Islet of Langerhans (tissue), 1 donor: ENCODE measurements around the gene FAM107B.
A peak's percentile ranks its signal among the peaks of the same experiment; 100 is the strongest.

Experiments used
- FAIRE-seq: peaks from one replicate; lab custom pipeline; 2011; peaks lifted over from hg19 to GRCh38; lab: Jason Lieb, UNC

FAM107B gene

GRCh38 chr10:14578060-14578952, 196.4 kb downstream of the FAM107B start:
- no peak for FAIRE-seq

GRCh38 chr10:14574885-14575284, 199.8 kb downstream of the FAM107B start:
- FAIRE-seq, result no peak

GRCh38 chr10:14574291-14574690, 200.4 kb downstream of the FAM107B start:
- FAIRE-seq, result no peak

- FAIRE-seq, result no peak
These were observed 200.9 kb downstream of the FAM107B start for GRCh38 chr10:14573666-14574261.

GRCh38 chr10:14572811-14573210, 201.9 kb downstream of the FAM107B start:
- no peak for FAIRE-seq

DNA sequence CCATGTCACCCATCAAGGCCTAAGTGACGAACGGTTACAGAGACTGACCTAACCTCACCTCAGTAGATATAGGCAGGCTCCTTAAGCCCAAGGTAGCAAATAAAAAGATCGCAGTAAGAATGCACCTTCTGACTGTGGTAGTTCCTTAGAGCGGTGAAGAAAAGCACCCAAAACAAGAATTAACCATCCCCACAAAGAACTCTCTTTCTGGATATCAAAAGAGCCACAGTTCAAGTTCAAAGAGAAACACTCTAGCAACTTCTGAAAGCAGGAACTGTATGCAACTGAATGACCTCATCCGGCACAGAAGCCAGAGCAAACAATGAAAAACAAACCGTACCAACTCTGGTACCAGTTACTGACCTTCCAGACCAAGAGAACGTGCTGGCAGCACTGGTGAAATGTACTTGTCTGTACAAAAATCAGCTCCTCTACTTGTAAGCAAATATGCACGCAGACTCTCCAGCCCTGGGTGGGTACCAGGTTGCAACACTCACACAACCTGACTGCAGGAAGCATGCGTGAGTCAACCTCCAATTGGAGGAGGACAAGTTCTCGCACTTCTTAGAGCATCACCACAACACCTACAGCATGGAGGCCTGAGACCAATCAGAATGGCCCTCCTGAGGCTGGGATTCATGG, 202.7 kb downstream of the FAM107B start:
- peak; percentile 84 for FAIRE-seq

GRCh38 chr10:14570800-14571199, 203.9 kb downstream of the FAM107B start:
- FAIRE-seq, result no peak

- FAIRE-seq, result no peak
These were observed 205.2 kb downstream of the FAM107B start for GRCh38 chr10:14569274-14570060.

GRCh38 chr10:14567421-14567820, 207.3 kb downstream of the FAM107B start:
- FAIRE-seq, result no peak

- FAIRE-seq, result no peak
These were observed 208.2 kb downstream of the FAM107B start for GRCh38 chr10:14566498-14566897.

GRCh38 chr10:14565199-14565598, 209.5 kb downstream of the FAM107B start:
- no peak for FAIRE-seq

DNA sequence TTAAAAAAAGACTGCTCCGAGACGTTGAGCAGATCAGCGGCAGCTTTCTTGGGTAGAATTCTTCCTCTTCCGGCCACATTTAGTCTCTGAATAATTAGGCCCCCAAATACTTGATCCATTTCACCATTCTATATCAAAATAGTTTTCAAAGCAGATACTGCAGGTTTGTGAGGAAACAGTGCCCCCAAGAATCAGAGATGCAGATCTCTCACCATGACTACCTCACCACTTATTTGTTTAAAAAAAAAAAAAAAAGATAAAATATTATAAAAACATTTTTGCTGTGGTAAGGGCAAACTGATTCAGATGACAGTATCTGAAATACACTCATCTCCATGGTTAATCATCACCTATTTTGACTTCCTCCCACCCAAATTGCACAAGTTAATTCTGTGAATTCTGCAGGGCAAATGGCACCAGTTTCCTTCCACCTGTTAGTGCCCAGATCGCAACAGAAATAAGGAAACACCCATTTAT, 210.4 kb downstream of the FAM107B start:
- FAIRE-seq, result peak; percentile 74

DNA sequence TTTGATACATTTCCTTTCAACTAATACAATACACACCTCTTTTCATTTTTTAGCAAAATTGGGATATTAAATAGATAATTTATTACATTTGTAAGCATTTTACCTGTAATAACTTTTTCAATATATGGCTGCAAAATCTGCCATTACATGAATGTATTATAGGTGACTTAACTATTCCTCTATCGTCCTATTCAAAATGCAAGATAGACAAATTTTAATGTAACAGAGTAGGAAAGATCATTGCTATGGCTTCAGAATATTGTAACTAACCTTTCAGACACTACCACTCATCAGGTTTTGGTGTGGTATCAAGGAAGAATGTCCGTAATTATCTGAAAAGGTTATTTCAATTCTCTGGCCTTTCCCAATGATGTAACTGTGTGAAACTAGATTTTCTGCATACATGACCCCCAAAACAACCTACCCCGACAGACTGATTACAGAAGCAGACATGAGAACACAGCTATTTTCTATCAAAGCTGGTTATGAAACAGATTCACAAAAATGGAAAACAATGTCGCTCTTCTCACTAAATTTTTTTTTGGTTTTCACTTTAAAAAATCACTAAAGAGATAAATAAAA, 211.2 kb downstream of the FAM107B start:
- FAIRE-seq, result no peak

- FAIRE-seq, result no peak
These were observed 211.7 kb downstream of the FAM107B start for GRCh38 chr10:14563076-14563336.

DNA sequence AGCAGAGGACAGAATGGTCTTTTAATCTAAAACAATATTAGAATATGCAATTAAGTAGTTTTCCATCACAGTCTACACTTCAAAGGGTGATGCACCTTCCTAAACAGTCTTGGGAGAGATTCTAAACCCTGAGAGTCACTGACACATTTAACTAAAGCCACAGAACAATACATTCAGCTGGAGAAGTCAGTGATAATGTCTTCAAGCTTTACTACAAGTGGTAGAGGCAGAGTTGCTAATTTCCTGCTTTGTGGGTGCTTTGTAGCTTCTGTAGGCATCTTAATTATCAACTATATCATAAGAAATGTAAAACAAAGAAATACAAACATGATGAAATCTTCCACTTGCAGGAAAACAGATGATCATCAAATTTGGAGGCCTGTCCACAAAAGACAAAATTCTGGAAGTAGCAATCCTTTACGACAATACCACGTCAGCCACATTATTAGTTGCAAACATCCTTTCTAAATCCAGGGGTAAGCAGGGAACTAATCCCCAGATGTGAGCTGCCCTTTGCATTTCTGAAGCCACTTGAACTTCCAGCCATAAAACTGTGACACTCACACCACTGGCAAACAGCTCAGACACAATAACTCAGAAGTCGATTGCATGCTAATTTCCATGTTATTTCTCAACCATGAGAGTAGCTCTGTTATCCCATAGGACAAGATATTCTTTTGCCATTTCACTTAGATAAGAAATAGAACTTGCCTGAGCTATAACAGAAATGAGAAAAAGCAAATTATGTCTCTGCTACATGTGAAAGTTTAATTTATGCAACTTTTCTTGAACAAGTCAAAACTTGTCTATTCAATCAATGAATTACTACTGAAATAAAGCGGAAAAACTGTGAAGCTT, 212.2 kb downstream of the FAM107B start:
- no peak for FAIRE-seq

DNA sequence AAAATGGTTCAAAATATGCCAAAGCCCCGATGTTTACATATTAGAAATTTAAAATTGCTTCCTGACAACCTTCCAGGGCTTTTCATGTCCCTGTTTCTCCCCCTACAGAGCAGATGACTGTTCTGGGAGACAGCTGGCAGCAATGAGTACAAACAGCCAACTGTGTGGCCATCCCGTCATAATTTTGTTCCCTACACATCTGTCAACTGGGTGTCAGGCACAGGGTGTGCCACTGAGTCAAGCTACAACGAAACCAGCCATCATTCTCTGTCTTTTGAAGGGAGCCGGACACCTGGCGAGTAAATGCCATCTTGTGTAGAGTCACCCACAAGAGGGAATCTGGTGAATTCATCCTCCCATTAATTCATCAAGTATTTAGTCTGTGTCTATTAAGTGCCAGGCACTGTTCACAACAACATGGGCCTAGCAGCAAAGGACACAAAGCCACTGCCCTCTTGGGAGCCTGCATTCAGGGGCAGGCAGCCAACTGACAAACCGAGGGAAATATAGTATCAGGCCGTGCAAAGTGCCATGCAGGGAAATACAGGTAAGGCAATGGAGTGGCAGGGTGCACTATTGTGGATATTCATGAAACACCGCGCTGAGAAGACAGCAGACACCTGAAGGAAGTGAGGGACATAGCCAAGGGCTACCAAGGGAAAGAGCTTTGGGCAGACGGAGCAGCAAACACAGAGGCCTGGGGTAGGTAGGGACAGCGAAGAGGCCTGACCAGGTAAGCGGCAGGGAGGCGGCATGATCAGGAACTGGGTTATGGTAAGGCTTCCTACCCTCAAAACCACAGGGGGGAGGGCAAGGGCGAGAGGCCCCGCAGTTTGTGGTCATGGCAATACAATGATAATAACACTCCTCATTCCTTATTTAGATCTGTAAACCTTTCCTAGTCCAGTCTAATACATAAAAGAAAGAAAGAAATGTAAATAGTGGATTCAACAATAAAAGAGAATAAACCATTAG, 213.6 kb downstream of the FAM107B start:
- no peak for FAIRE-seq

DNA sequence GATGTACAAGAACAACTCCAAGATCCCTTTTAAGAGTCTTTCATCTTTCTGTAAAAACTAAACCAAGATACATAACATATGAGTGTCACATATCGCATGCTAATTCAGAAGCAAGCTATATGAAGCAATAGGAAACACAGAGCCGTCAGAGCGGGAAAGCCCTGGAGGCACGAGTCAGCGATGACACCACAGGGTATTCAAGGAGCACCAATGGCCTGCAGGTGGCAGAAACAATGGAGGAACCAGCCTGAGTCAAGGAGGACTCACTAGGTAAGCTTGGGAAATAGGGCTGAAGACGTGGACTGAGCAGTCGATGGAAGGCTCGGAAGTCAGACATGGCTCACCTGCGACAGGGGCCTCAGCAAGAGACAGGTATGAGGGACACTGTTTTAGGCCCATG, 214.4 kb downstream of the FAM107B start:
- no peak for FAIRE-seq

GRCh38 chr10:14558025-14558424, 216.7 kb downstream of the FAM107B start:
- no peak for FAIRE-seq

- no peak for FAIRE-seq
These were observed 217.1 kb downstream of the FAM107B start for GRCh38 chr10:14557567-14557966.
